Activated CD8-positive, alpha-beta memory T cell treated with anti-CD3 and anti-CD28 coated beads for 1 hour (primary cell): ENCODE measurements around the gene TVP23A.
"Not testable (repeated sequence)": the region's sequence is repeated elsewhere in the genome, so short reads cannot be mapped to it uniquely, and the experiment has no call there.

ENCODE experiments used
- DNase-seq, 2 donors: peaks; one replicate each; pipeline ENCODE4 v3.0.0-alpha.2; 2020; ENCODE audit warnings: low read depth in 1 of 2; ENCODE audit errors: extremely low read depth in 1 of 2

TVP23A gene

GRCh38 chr16:10752843-10753523 lies 65.6 kb downstream of the TVP23A start:
- no peak for DNase-seq

DNA sequence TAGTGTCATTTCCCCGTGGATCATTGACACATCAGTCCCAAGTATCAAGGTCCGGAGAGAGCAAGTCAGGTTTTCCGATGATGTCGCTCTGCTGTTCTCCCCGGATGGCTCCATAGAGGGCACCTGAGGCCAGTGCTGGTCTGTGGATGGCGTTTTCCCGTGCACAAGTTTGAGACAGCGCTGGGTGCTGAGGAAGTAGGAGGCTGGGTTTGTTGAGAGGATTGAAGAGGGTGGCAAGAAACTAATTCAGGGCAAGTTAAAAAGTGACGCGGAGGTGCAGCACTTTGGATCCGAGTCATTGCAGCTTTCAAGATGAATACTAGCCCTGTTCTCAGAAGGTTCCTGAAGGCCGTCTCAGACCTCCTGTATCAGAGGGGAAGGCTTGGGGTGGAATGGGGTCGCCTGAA lies 67.3 kb downstream of the TVP23A start:
- no peak for DNase-seq

DNA sequence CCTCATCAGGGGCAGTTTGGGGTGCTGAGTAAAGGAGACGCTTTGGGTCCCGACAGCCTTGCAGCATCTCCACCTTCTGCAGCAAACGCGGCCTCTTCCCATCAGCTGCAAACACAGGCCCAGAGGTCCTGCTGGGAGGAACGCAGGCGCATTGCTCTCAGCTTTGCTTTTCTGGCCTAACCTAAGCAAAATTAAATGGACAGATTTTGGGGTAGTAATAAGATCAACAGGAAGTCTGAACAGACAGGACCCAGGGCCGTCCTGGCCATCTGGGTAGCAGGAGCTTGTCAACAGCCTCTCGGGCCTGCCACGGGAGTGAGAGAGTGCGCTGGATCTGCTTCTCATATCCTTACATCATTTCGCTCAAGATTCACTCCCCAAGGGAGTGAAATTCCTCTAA lies 67.8 kb downstream of the TVP23A start:
- DNase-seq, result no peak

- no peak for DNase-seq
Observed at GRCh38 chr16:10745841-10746240, 72.8 kb downstream of the TVP23A start.

DNA sequence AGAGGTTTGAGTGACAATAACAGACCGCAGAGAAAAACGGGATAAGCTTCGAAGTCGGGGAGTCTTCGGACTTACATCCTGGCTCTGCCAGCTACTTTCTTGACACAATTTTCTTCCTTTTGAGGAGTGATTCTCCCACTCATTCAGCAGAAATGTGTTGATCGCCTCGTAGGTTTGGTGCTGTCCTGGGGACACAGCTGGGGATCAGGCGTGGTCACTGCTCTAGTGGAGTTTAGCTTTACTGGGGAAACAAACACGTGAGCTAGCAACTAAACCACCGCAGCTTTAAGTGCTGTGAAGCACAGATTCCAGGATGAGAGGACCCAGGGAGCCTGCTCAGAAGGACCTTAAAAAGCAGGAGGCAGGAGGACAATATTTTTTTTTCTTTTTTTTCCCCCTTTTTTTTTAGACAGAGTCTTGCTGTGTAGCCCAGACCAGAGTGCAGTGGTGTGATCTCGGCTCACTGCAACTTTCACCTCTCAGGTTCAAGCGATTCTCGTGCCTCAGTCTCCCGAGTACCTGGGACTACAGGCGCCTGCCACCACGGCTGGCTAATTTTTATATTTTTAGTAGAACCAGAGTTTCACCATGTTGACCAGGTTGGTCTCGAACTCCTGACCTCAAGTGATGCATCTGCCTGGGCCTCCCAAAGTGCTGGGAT lies 74.1 kb downstream of the TVP23A start:
- DNase-seq, result no peak

GRCh38 chr16:10743610-10744369 lies 74.8 kb downstream of the TVP23A start, which contains the start of gene NUBP1:
Gene NUBP1, plus strand, starts transcription at chr16:10743842. Its CDS starts 22 bp downstream, at chr16:10743864.
- DNase-seq, result peak; percentile 95 to 99

DNA sequence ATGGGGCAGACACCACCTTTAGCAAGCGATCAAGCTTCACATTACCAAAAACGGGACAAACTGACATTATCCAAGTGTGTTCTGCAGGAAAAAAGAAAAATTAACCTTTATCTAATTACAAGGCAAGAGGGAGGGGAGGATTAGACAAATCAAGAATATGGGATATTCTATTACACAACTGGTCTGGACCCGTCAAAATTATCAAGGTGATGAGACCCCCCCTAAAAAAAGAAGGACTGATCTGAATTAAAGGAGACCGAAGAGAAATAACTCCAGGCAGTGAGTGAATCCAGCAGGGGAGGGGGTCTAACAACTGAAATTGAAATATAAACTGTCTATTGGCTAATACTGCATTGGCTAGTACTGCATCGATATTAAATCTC lies 75.4 kb downstream of the TVP23A start:
- DNase-seq, result no peak

DNA sequence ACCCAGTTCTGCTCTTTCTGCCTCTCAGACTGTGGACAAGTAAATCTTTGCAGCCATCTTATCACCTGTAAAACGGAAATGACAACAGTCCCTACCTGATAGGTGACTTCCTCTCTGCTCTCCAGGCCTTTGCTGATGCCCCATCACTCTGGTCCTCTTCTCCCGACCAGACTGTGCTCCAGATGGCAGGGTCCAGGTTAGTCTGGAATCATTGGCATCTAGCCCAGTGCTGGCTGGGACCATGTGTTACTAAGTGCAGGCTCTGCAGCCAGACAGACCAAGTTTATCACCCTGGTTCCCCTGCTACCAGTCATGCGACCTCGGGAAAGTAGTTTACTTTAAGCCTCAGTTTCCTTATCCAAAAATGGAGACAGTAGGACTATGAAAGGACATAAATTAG lies 76.8 kb downstream of the TVP23A start:
- DNase-seq, result no peak

- not testable (repeated sequence) for DNase-seq
Observed at GRCh38 chr16:10741249-10741648, 77.3 kb downstream of the TVP23A start.

DNA sequence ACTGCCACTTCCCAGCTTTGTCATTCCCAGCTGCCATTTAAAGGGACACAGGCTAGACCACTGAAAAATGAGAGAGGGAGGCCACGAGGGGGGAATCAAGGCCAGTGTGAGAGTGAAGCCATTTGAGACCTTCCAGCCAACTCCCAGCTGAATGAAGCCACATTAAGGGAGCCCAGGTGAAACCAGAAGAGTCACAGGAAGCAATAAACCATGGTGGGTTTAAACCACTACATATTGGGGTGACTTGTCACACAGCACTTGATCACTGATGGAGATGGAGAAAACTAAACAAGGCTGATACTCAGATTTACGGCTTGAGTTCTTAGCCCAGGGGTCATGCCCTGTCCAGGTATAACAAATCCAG lies 77.8 kb downstream of the TVP23A start:
- no peak for DNase-seq

GRCh38 chr16:10740000-10740844 lies 78.4 kb downstream of the TVP23A start:
- no peak for DNase-seq

DNA sequence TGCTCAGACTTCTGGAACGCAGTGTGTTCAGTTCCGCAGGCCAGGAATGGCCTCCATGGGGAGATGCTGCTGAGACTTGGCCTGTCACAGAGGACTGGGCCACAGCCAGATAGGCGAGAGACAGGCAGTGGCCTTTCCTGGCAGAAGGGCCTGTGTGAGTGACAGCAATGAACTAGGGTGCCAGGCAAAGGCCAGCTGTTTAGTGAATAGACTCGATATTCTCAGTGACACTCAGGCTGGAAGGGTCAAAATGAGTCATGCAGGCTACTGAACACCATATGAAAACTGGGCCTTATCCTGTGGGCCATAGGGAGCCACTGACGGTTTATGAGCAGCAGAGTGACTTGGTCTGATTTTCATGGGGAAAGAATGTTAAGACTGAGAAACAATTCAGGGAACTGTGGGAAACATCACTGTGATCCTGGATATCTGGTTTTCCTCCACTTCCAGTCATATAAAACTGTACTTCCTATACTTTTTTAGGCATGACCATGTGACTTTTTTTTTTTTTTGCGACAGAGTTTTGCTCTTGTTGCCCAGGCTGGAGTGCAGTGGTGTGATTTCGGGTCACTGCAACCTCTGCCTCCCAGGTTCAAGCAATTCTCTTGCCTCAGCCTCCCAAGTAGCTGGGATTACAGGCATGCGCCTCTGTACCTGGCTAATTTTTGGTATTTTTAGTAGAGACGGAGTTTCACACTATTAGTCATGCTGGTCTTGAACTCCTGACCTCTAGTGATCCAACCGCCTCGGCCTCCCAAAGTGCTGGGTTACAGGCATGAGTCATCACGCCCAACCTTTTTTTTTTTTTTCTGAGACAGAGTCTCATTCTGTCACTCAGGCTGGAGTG lies 80.1 kb downstream of the TVP23A start:
- no peak for DNase-seq

- peak; percentile 32 to 40 for DNase-seq
Observed at GRCh38 chr16:10737068-10737625, 81.4 kb downstream of the TVP23A start.

DNA sequence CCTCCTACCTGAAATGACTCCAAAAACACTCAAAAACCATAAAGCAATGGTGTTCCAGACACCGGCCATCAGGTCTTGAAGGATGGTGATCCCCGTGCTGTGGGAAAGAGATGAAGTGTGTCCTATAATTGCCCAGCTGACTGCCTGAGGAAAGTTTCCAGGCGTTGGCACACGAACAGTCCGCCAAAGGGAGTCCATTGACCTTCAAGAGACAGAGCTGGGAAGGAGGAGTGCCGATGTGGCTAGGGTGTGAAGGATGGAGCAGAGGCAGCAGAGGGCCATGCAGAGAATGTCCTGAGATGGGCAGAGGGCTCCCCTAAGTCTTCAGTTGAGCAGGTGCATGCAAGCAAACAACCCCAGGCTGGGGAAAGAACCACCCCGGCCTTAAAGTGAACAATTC lies 86.8 kb downstream of the TVP23A start:
- no peak for DNase-seq

- DNase-seq, result no peak
Observed at GRCh38 chr16:10729104-10730048, 89.2 kb downstream of the TVP23A start.

DNA sequence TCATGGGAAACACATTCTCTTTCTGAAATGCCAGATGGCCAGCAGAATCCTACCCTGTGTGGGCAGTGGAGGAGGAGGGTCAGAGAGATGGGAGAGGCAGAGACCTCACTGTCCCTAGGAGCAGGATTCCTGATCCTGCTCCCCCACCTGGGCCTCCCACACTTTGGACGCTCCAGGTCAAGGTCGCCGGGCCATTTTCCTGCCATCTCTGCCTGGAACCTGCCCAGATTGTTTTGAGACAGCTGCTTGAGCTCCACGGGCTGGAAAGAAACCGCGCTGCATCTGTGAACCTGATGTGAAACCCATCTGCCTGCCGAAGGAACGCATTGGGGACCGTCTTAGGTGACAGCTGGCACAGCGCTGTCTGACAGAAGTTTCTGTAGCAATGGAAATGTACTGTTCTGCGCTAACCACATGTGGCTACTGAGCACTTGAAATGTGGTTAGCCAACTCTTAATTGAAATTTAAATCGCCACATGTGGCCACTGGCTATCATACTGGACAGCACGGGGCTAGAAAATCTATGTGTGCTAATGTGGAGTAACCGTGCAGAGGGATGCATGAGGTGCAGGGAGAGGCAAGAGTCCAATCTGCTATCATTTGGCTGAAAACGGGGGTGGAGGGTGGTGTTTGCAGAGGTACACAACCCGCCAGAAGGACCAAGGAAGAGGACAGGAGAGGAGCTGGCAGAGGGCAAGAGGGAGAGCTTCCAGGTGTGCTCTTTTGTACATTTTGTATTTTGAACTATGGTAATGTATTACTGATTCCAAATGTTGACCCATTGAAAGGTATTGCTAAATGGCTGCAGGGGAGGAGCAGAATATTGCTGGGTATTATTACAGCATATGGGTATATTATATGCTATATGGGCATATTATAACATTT lies 90.3 kb downstream of the TVP23A start:
- DNase-seq, result no peak
